ENCODE measurements around the gene PTPRQ. TPM values are rescaled to one million over a fixed set of nuclear protein-coding genes. Genes with fewer than 3 reads are reported as not detected.

The PTPRQ gene
- total and polyA plus RNA-seq, 2 of the 8 experiments (the other 6 are each of a cell fraction or from before 2014, with no cell fraction given), result not detected

DNA sequence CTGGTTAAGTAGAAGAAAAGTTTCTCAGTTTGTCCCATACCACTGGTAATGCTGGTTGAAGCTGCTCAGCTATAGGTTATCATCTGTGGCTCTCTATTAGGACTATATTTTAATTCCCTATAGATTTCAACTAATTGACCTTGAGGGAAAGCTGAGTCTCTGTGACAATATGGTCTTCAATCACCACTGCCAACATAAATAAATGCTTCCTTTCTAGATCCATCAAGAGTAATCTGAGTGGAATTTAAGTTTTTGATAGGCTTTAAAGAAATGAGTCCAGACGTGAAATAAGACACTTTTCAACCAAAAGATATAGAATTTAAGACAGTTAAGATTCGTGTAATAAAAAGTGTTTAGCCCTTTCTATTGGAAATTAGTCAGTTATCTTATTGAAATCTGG lies 199.9 kb downstream of the PTPRQ start:
- Histone ChIP-seq H2BK20ac (ENCODE audit: low read length) (no peak overlapping the region), H4K8ac (ENCODE audit: extremely low read depth, insufficient read depth, low read length) (no peak overlapping the region), H3K36me3 (ENCODE audit: control insufficient read depth in 2 of 4, insufficient read depth in 4 of 4, low read length in 3 of 4) (no peaks in the 10 kb centered on the region), H4K5ac (ENCODE audit: insufficient read length, low read depth, low read length) (no peak overlapping the region), H3K27me3 (replicated peaks in 1 of 4; ENCODE audit: control insufficient read depth in 3 of 4, extremely low read depth in 1 of 4, insufficient read depth in 3 of 4, low read length in 3 of 4) (no peaks in the 10 kb centered on the region), H3K14ac (ENCODE audit: insufficient read length) (no peak overlapping the region), H3K4me2 (ENCODE audit: insufficient read depth in 1 of 2, low read depth in 2 of 2, low read length in 2 of 2) (no peak overlapping the region), H2BK5ac (ENCODE audit: low read depth, low read length) (no peak overlapping the region), H3K4me1 (replicated peaks in 1 of 4; ENCODE audit: control insufficient read depth in 3 of 4, insufficient read depth in 4 of 4, low read length in 3 of 4) (no peaks in the 10 kb centered on the region), H3K4ac (replicated peaks; ENCODE audit: insufficient read length, low read depth, low read length) (no peak overlapping the region), H2AK5ac (ENCODE audit: low read depth, low read length) (no peak overlapping the region), H3K18ac (ENCODE audit: extremely low read depth, low read length) (no peak overlapping the region), H3K9ac (replicated peaks in 1 of 4; ENCODE audit: extremely low read depth in 1 of 4, low read depth in 3 of 4, low read length in 3 of 4) (no peak overlapping the region), H2BK12ac (ENCODE audit: low read depth, low read length) (no peak overlapping the region), H4K91ac (replicated peaks; ENCODE audit: insufficient read length, low read length) (no peak overlapping the region), H2AFZ (ENCODE audit: low read length) (no peak overlapping the region), H3K79me2 (ENCODE audit: control insufficient read depth in 1 of 2, insufficient read depth in 2 of 2, low read length in 2 of 2) (no peaks in the 10 kb centered on the region), H3K23me2 (ENCODE audit: low read depth, low read length) (no peaks in the 10 kb centered on the region), H3K4me3 (ENCODE audit: extremely low read depth in 1 of 4, insufficient read depth in 2 of 4, low read depth in 3 of 4, low read length in 4 of 4) (no peak overlapping the region), H3K27ac (ENCODE audit: low read depth, low read length) (no peak overlapping the region), H4K20me1 (replicated peaks in 1 of 2; ENCODE audit: control insufficient read depth in 1 of 2, insufficient read depth in 2 of 2, low read length in 2 of 2) (no peaks in the 10 kb centered on the region), H2BK120ac (replicated peaks; ENCODE audit: low read depth, low read length) (no peak overlapping the region), H3K9me3 (ENCODE audit: insufficient read depth in 2 of 2, low read depth in 1 of 2, low read length in 1 of 2) (no peaks in the 10 kb centered on the region), H3K23ac (ENCODE audit: insufficient read length) (no peak overlapping the region), H2BK15ac (ENCODE audit: low read length) (no peak overlapping the region), H3K79me1 (ENCODE audit: low read depth, low read length) (no peaks in the 10 kb centered on the region), H3K56ac (replicated peaks; ENCODE audit: insufficient read length, low read depth, low read length) (no peak overlapping the region)
- FAIRE-seq (no peak), DNase-seq (ENCODE audit: low read depth in 1 of 2, low spot score in 2 of 2) (no peak)
- 87% methylated on average over 2 of the region's 2 CpGs; no CpG with 5 or more reads in 1 of the 2 experiments for WGBS, 2 experiments (ENCODE audit: extremely low coverage in 1 of 2, insufficient coverage in 1 of 2, insufficient read length in 1 of 2, insufficient replicate concordance in 2 of 2, low coverage in 1 of 2, low lambda C conversion rate in 2 of 2, missing lambda C conversion rate in 1 of 2)
- ChIA-PET POLR2A (ENCODE audit: partially characterized antibody) (no interaction called here), CTCF (ENCODE audit: partially characterized antibody) (interaction anchor here (1.2 kb wide), 1 partner anchor 11 kb away, joined by 4 read pairs; no protein-coding TSS in a partner anchor)
- TF ChIP-seq TEAD4 (IDR thresholded peaks at IDR 0.05; ENCODE audit: low read depth, low read length) (no peak), CREB1 (IDR thresholded peaks at IDR 0.05) (no peak), ZNF274 (IDR thresholded peaks at IDR 0.05; ENCODE audit: borderline replicate concordance, extremely low read depth, low read length) (no peak), GABPA (IDR thresholded peaks at IDR 0.05; ENCODE audit: borderline replicate concordance, insufficient read depth, low read length) (no peak), SUZ12 (IDR thresholded peaks at IDR 0.05; ENCODE audit: low read length) (no peak)

Data from H1 (cell line).